NCI-H1436 (cell line): Measurements from ENCODE around the gene NT5E.

Experiments
- DNase-seq: peaks from one replicate; lab custom pipeline; 2025; lab: John Stamatoyannopoulos, UW

Gene NT5E

GRCh38 chr6:85421972-85422371, 27.9 kb upstream of the NT5E start:
- no peak for DNase-seq

GRCh38 chr6:85422996-85423395, 26.9 kb upstream of the NT5E start:
- DNase-seq = no peak

- no peak for DNase-seq
These were observed 24.9 kb upstream of the NT5E start for GRCh38 chr6:85424981-85425380.

- DNase-seq = no peak
These were observed 23.9 kb upstream of the NT5E start for GRCh38 chr6:85425997-85426396.

- no peak for DNase-seq
These were observed 21.4 kb upstream of the NT5E start for GRCh38 chr6:85428486-85428885.

GRCh38 chr6:85429346-85429745, 20.5 kb upstream of the NT5E start:
- no peak for DNase-seq

GRCh38 chr6:85431271-85431670, 18.6 kb upstream of the NT5E start:
- DNase-seq = no peak

- no peak for DNase-seq
These were observed 17.3 kb upstream of the NT5E start for GRCh38 chr6:85432554-85432953.

GRCh38 chr6:85435851-85436250, 14.0 kb upstream of the NT5E start:
- no peak for DNase-seq

GRCh38 chr6:85436411-85436810, 13.5 kb upstream of the NT5E start:
- DNase-seq = no peak

GRCh38 chr6:85436939-85437495, 12.9 kb upstream of the NT5E start:
- no peak for DNase-seq

GRCh38 chr6:85443349-85444117, 6.3 kb upstream of the NT5E start:
- DNase-seq = no peak

- DNase-seq = no peak
These were observed 480 bp upstream of the NT5E start for GRCh38 chr6:85449388-85449817.

- no peak for DNase-seq
These were observed 1.9 kb downstream of the NT5E start for GRCh38 chr6:85451565-85452306.

- no peak for DNase-seq
These were observed 2.6 kb downstream of the NT5E start for GRCh38 chr6:85452441-85452881.

GRCh38 chr6:85453052-85453451, 3.2 kb downstream of the NT5E start:
- no peak for DNase-seq

- DNase-seq = no peak
These were observed 3.6 kb downstream of the NT5E start for GRCh38 chr6:85453490-85453889.

- no peak for DNase-seq
These were observed 5.7 kb downstream of the NT5E start for GRCh38 chr6:85455471-85456026.

GRCh38 chr6:85456782-85457181, 6.9 kb downstream of the NT5E start:
- no peak for DNase-seq

- DNase-seq = no peak
These were observed 8.3 kb downstream of the NT5E start for GRCh38 chr6:85458184-85458583.

GRCh38 chr6:85458782-85459181, 8.9 kb downstream of the NT5E start:
- no peak for DNase-seq

- no peak for DNase-seq
These were observed 9.5 kb downstream of the NT5E start for GRCh38 chr6:85459224-85459901.
